Motor neuron (in vitro differentiated cells): Measurements from ENCODE around the gene MFRP. TPM values are rescaled to one million over a fixed set of nuclear protein-coding genes. Genes with fewer than 3 reads are reported as not detected.
A peak's percentile ranks its signal among the peaks of the same experiment; 100 is the strongest.
"Not testable (repeated sequence)": the region's sequence is repeated elsewhere in the genome, so short reads cannot be mapped to it uniquely, and the experiment has no call there.

ENCODE experiments used
- ATAC-seq, 8 experiments: fragments of 200-7000 bp; cut with Tn5 transposase; replicated peaks in 6 of 8; 2 replicates each; pipeline ENCODE4 v1.8.0; 2021; ENCODE audit warnings: mild to moderate bottlenecking in 8 of 8, moderate library complexity in 8 of 8
- H3K27ac ChIP-seq, 2 donors: fragments of 250-450 bp; sonication (Bioruptor Pico); 2 replicates each; pipeline ENCODE4 v1.9.0; 2021; ENCODE audit warnings: antibody characterized with exemption in 2 of 2, mild to moderate bottlenecking in 2 of 2, moderate library complexity in 1 of 2
- H3K4me1 ChIP-seq, 2 donors: fragments of 250-450 bp; sonication (Bioruptor Pico); replicated peaks in 1 of 2; 2 replicates each; pipeline ENCODE4 v1.6.1; 2021; ENCODE audit warnings: antibody characterized with exemption in 2 of 2, mild to moderate bottlenecking in 2 of 2, moderate library complexity in 1 of 2
- H3K4me3 ChIP-seq, 5 donors: fragments of 250-450 bp; sonication (Bioruptor Pico); 2 replicates each; pipeline ENCODE4 v1.9.0; 2021; ENCODE audit warnings: antibody characterized with exemption in 5 of 5, mild to moderate bottlenecking in 5 of 5, moderate library complexity in 4 of 5
- WGBS, 10 experiments: fragments of 450-650 bp; shearing (Covaris generic); methylation state at CpG; one replicate each; pipeline ENCODE4 v1.0.0; 2022; 5-methylcytosine and 5-hydroxymethylcytosine counted together
- in situ Hi-C, 9 experiments: fragments of 400-800 bp; cut with MboI; loops; one replicate each; pipeline ENCODE4 v1.15.0; 2021; ENCODE audit warnings: low sequenced_read_pairs in 9 of 9, low pct_unique_long_range_greater_than_20kb in 2 of 9; ENCODE audit not compliant: unreplicated experiment in 9 of 9
- total RNA-seq, 8 experiments: library from RNA; unstranded; fragments of 300-600 nt; gene quantifications; 2 replicates each; pipeline versions ENCODE4 v1.2.3 to v1.2.4, GENCODE V29; 2022

The MFRP gene
- total RNA-seq, result under 1 TPM in 6 of 8 experiments, not detected in 2; 0.05 to 0.62 (median 0.12) TPM

DNA sequence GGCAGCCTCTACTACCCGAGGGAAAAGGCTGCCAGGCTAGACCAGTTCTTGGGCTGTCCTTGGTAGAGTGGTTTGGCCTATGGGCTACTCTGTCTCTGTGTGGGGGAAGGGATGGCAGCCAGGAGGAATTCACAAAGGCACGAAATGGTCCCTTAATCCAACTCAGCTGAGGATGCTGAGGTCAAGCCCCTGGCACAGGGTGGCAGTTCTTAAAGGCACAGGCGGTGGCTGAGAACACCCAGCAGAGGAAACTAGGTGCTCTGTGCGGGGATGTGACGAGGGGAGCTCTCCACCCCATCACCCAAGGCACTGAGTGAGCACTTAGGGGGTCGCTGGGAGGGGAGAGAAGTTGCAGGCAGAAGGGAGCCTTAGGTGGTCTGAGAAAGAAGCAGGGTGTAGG is at the start of gene MFRP:
TSS of gene MFRP (minus strand) at position 101 of the 400 bp plus-strand sequence. CDS start 192 bp downstream, outside the sequence.
- in situ Hi-C loops, result loop anchor here in 1 of 9 experiments (25.0 kb wide), 1 partner anchor 234 kb away; the partner anchor contains the start of genes C2CD2L, DPAGT1 and HINFP
- Histone ChIP-seq H3K4me3 (no peak within 1 kb of the TSS), H3K27ac (no peak within 1 kb of the TSS), H3K4me1 (peaks cover 0 to under 1% of the 10 kb centered on the region in 2 donors)
- 0 to 100% (median 33%) methylated on average over 1 to 4 of the region's 6 CpGs; no CpG with 5 or more reads in 5 of the 10 experiments for WGBS, 10 experiments
- no peak for ATAC-seq

DNA sequence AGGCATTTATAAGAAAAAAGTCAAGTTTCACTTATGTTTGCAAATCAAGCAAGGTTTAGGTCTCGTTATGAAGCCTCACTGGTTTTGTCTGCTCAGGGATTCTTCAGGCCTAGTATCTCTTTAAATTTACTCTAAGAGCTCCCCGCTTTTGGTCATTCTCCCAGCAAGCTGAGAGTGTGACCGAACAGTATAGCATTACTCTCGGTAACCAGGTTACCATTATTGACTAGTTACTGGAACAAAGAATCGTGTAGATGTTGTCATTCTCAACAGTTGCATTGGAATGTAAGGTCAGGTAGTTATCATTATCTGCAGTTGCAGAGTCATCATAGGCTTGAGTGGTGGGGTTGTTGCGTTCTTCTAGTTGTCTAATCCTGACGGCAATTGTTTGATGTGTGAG is 44.8 kb upstream of the MFRP start:
- Histone ChIP-seq H3K4me3 (no peak overlapping the region), H3K4me1 (no peaks in the 10 kb centered on the region), H3K27ac (no peak overlapping the region)
- in situ Hi-C loops, result no loop called here
- peak in 3 of 8 experiments; percentile 16 to 95 (median 29) for ATAC-seq
- 50 to 96% (median 77%) methylated on average over 1 to 7 of the region's 7 CpGs for WGBS, 10 experiments

DNA sequence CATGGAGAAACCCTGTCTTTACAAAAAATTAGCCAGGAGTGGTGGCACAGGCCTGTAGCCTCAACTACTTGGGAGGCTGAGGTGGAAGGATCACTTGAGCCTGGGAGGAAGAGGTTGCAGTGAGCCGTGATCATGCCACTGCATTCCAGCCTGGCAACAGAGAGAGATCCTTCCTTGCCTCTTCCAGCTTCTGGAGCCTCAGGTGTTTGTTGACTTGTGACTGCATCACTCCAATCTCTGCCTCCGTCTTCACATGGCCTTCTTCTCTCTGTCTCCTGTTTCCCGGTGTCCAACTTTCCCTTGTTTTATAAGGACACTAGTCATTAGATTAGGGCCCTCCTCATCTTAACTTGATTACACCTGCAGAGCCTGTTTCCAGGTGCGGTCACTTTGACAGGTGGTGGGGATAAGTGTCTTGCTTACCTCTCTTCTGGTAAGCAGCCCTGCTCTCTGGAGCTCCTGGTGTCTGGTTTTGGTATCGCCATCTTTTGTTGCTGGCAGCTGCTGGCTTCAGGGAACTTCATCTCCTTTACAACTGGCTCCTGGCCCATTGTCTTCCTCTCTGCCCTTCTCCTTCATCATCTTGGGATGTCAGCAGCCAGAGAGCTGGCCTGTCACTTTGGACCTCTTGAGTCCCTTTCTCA is 43.2 kb upstream of the MFRP start:
- in situ Hi-C loops, result no loop called here
- no peak overlapping the region for H3K4me3 ChIP-seq
- H3K4me1 ChIP-seq, result no peaks in the 10 kb centered on the region
- 53 to 100% (median 72%) methylated on average over 1 to 5 of the region's 5 CpGs; no CpG with 5 or more reads in 2 of the 10 experiments for WGBS, 10 experiments
- ATAC-seq, result peak in 2 of 8 experiments; percentile 18 to 60
- H3K27ac ChIP-seq, result no peak overlapping the region

DNA sequence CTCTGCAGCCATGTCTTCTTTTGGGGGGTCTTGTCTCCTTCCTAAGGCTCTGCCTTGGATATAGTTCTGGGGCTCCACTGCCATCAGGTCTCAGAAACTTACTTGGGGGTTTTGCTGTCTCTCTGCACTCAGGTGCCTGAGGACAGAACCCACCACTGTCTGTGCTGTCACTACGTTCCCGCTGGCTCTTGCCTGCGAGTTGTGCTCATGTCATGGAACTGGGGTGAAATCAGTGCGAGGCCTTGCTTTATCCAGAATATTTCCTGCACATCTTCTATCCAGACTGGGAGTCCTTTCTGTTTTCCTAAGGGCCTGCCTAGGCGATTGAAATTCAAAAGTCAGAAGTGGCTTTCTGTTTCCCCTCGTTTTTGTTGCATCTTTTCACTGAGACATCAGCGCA is 41.6 kb upstream of the MFRP start:
- Histone ChIP-seq H3K27ac (no peak overlapping the region), H3K4me3 (no peak overlapping the region), H3K4me1 (no peaks in the 10 kb centered on the region)
- in situ Hi-C loops, result no loop called here
- WGBS, 10 experiments, result 60 to 80% (median 68%) methylated on average over 2 to 6 of the region's 7 CpGs; no CpG with 5 or more reads in 3 of the 10 experiments
- ATAC-seq, result no peak

DNA sequence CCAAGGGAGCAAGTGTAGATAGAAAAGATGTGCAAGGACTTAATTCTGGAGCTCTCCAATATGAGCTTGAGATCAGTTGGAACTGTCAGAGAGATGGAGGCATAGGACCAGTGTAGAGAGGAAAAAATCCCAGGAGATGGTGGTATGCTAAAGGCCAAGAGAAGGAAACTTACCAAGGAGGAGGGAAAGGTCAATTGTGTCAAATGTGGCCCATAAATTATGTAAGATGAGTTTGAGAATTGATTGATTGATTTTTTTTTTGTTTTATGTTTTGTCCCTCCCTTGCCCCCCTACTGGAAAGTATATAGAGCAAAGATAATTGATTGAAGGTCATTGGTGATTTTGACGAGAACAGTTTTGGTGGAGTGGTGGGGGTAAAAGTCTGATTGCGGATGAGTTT is 37.8 kb upstream of the MFRP start:
- in situ Hi-C loops, result no loop called here
- Histone ChIP-seq H3K27ac (no peak overlapping the region), H3K4me1 (peaks cover 3 to 4% of the 10 kb centered on the region in 2 donors), H3K4me3 (no peak overlapping the region)
- no peak for ATAC-seq
- 64 to 100% (median 81%) methylated on average over 1 to 2 of the region's 2 CpGs for WGBS, 10 experiments

DNA sequence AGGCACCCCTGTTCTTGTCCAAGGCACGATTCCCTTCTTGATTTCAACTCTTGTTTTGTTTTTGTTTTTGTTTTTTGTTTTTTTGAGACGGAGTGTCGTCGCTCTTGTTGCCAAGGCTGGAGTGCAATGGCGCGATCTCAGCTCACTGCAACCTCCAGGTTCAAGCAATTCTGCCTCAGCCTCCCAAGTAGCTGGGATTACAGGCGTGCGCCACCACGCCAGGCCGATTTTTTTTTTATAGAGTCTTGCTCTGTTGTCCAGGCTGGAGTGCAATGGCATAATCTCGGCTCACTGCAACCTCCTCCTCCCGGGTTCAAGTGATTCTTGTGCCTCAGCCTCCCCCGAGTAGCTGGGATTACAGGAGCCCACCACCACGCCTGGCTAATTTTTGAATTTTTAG is 36.0 kb upstream of the MFRP start:
- ATAC-seq, H3K27ac ChIP-seq, H3K4me1 ChIP-seq, H3K4me3 ChIP-seq, in situ Hi-C loops: not testable (repeated sequence)
- WGBS, 10 experiments, result 62 to 100% (median 90%) methylated on average over 1 to 10 of the region's 14 CpGs

DNA sequence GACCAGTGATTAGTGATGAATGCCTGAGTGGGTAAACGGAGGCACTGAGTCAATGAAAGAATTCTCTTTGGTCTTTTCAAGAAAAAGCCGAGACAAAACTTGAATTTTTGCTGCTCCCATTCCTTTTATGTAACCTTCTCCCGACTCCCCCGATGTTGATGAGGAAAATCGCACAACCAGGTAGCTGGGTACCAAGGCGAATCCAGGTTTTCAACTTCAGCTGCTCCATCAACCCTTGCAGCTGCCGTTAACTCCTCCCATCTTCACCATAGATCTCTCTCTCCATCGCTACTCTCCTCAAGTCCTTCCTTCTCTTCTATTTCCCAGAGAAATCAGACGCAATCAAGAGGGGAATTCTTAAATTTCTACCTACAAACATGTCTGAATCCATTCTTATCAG is 35.6 kb upstream of the MFRP start:
- 2 to 30% (median 14%) methylated on average over 2 to 9 of the region's 9 CpGs for WGBS, 10 experiments
- no peak overlapping the region for H3K27ac ChIP-seq
- peaks cover 3 to 4% of the 10 kb centered on the region in 2 donors for H3K4me1 ChIP-seq
- in situ Hi-C loops, result no loop called here
- no peak for ATAC-seq
- H3K4me3 ChIP-seq, result peak overlapping the region; percentile 36 to 47 (median 45)

DNA sequence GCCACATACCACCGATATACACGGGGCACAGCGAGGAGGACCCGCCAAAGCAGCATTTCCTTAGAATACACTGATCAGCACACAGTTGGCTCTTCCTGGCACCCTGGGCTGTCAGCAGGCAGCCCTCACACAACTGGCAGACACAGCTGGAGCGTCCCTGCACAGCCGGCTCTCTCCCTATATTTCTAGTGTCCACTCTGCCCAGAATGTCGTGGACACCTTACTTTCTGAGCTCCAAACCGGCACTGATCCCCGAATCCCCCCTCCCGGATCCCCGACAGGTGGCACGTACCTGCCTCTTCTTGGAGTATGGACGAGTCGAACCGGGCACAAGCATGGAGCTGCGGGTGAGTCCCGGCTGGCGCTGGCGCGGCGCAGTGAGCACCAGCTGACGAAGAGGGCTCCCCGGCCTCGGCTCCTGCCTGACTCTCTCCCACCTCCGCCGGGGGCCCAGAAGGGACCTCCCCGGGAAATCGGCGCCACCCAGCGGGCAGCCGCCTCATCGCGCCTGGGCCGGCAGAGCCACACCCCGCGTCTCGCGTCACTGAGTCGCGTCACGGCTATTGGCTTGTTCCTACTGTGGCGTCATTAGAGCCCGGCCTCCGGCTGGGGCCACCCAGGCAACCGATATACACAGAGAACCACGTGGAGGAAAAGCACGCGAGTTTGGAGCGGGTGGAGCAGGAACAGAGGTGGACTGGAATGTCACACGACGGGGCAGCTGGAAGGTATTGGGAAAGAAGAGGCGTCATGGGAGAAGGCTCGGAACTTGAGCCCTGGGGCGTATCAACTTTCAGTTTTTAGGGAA is 34.9 kb upstream of the MFRP start, which contains the start of gene USP2:
TSS of gene USP2 (minus strand) at position 510 of the 808 bp plus-strand sequence. CDS start 8,210 bp downstream, outside the sequence.
- WGBS, 10 experiments, result 0 to 5% (median 0%) methylated on average over 1 to 19 of the region's 54 CpGs; no CpG with 5 or more reads in 3 of the 10 experiments
- ATAC-seq, result peak; percentile 85 to 98 (median 96)
- in situ Hi-C loops, result no loop called here
- Histone ChIP-seq H3K4me3 (peak within 1 kb of the TSS; percentile 36 to 47 (median 45)), H3K27ac (no peak within 1 kb of the TSS), H3K4me1 (peaks cover 6% of the 10 kb centered on the region in 2 donors)

DNA sequence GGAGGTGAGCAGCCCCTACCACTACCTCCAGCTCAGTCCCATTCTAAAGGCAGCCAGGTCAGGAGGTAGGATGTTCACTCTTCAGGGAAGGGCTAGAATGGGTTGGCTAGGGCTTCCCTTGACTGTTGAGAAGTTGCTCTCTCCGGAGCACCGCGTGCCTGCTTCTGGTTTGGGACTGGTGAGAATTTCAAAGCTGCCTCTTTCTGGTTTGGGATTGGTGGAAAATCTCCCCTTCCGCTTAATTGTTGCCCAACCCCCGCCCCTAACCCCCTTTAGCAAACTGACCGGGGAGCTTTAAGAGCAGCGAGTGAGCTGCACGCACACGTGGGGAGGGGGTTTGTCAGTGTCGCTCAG is 34.3 kb upstream of the MFRP start:
- Histone ChIP-seq H3K27ac (no peak overlapping the region), H3K4me3 (peak overlapping the region; percentile 36 to 47 (median 45)), H3K4me1 (peaks cover 10 to 12% of the 10 kb centered on the region in 2 donors)
- ATAC-seq, result peak in 1 of 8 experiments; percentile 0
- in situ Hi-C loops, result no loop called here
- WGBS, 10 experiments, result 0 to 60% (median 0%) methylated on average over 1 to 4 of the region's 10 CpGs; no CpG with 5 or more reads in 4 of the 10 experiments

DNA sequence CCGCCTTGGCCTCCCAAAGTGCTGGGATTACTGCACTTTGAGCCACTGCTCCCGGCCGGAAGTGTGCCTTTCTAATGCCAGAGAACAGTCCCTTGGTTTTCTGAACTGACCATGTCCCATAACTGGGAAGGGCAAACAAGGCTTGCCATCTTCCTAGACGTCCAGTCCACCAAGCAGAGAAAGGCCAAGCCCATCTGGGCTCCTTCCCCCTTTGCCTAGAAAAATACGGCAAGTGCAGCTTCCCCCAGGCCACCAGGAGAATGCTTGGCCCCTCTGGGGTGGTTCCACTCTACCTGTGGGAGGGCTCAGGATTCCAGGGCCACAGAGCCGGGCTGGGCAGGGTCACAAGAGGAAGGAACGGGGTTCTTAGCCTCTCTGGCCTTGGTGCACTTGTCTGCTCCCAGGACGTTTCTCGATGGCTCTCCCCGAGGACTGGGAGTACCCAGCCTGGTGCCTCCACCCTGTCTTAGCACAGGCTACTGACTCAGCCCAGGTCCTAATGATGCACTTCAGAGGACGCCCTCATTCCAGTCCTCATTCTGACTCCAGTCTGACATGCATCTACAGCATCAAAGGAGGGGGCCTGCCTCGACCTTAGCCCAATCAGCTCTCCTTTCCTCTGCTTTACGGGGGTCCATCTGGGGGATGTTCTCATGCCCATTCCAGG is 33.8 kb upstream of the MFRP start:
- peaks cover 15 to 17% of the 10 kb centered on the region in 2 donors for H3K4me1 ChIP-seq
- ATAC-seq, result peak in 2 of 8 experiments; percentile 23 to 43
- H3K4me3 ChIP-seq, result peak overlapping the region in 2 of 5 donors; percentile 45 to 47
- WGBS, 10 experiments, result 0 to 93% (median 69%) methylated on average over 1 to 3 of the region's 13 CpGs; no CpG with 5 or more reads in 2 of the 10 experiments
- H3K27ac ChIP-seq, result no peak overlapping the region
- in situ Hi-C loops, result no loop called here

DNA sequence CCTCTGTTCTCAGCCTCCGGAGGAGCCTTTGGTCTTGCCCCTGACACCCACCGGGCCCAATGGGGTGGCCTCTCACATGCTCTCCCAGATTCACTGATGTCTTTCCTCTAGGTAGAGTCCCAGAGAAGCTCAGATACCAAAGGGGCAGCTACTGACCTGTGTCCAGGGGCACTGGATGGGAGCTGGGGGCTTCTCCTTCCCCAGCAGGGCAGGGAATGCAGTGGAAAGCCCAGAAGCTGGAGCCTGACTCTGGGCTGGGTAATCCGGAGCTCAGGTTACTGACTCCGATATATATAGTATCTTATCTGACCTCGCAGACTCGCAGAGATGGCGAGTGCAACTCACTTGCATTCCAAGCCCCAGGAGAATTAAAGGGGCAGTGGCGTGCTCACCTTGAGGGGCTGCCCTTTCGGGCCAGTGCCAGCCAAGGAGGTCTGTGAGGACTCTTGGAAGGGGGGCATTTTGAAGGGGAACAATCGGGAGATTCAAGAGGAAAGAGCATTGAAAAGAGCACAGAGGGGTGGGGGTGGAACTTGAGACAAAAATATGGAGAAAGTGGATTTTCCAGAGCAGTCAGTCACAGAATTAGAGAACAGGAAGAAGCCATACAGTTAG is 32.5 kb upstream of the MFRP start:
- H3K4me1 ChIP-seq, result peaks cover 27 to 29% of the 10 kb centered on the region in 2 donors
- no peak overlapping the region for H3K27ac ChIP-seq
- WGBS, 10 experiments, result 67 to 92% (median 77%) methylated on average over 1 to 9 of the region's 10 CpGs; no CpG with 5 or more reads in 7 of the 10 experiments
- in situ Hi-C loops, result no loop called here
- ATAC-seq, result no peak
- H3K4me3 ChIP-seq, result no peak overlapping the region

DNA sequence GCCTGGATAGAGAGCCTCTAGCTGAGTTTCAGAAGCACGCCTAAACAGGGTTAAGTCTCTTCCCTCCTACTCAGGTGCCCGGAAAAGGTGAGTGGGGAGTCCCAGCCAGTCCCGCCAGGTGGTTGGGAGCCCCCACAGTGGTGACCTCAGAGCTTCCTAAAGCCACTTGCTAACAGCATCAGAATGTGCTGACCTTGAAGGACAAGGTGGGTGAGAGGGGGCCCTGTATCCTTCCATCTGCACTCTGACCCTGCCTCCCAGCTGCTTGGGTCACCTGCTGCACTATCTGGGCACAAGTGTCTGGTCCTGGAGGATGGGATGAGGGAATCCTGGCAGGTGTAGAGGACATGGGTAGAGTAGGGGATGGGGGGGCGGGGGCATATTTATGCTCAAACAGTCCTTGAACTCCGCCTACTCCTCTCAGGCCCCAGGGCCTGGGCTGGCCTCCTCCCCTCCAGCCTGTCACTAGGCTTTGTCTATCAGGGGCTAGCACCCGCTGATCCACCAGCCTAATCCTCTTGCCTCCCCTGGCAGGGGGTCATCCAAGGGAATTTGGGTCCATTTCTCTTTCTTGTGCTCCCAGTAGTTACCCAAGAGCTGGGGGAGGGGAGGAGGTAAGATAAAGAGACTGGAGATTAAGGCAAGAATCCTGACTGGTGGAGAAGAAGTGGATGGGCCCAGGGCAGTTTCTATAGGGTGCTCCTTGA is 31.6 kb upstream of the MFRP start:
- in situ Hi-C loops, result no loop called here
- ATAC-seq, result no peak
- no peak overlapping the region for H3K4me3 ChIP-seq
- whole genome bisulfite sequencing, 10 experiments, result 20 to 90% (median 49%) methylated on average over 1 to 2 of the region's 6 CpGs; no CpG with 5 or more reads in 4 of the 10 experiments
- H3K4me1 ChIP-seq, result peaks cover 29 to 31% of the 10 kb centered on the region in 2 donors
- no peak overlapping the region for H3K27ac ChIP-seq
